Skeletal muscle satellite cell (primary cell): ENCODE measurements around the gene MAML2.

Experiments used
- H3K27me3 ChIP-seq: 2 replicates; pipeline ENCODE4 v1.7.0; 2013; ENCODE audit warnings: low read length; ENCODE audit not compliant: control insufficient read depth, insufficient read depth
- H3K36me3 ChIP-seq: 2 replicates; pipeline ENCODE4 v1.7.0; 2013; ENCODE audit warnings: mild to moderate bottlenecking, control low read depth, low read length; ENCODE audit not compliant: insufficient read depth
- H3K4me1 ChIP-seq: 2 replicates; pipeline ENCODE4 v1.7.0; 2013; ENCODE audit warnings: low read length; ENCODE audit not compliant: control insufficient read depth, insufficient read depth
- H3K4me2 ChIP-seq: 2 replicates; pipeline ENCODE4 v1.7.0; 2013; ENCODE audit warnings: mild to moderate bottlenecking, low read length
- H3K4me3 ChIP-seq: 2 replicates; pipeline ENCODE4 v1.7.0; 2013; ENCODE audit warnings: low read length
- H3K9ac ChIP-seq: 2 replicates; pipeline ENCODE4 v1.7.0; 2013; ENCODE audit warnings: mild to moderate bottlenecking, low read depth, low read length, moderate library complexity
- H3K9me3 ChIP-seq: replicated peaks from 2 replicates; pipeline ENCODE4 v1.7.0; 2013; ENCODE audit warnings: mild to moderate bottlenecking, control low read depth, low read length

Gene MAML2

GRCh38 chr11:96365493-96365892 lies 22.5 kb upstream of the MAML2 start:
- H3K9ac ChIP-seq, result no peak overlapping the region
- H3K27me3 ChIP-seq, result no peaks in the 10 kb centered on the region
- H3K4me2 ChIP-seq, result no peak overlapping the region
- no peaks in the 10 kb centered on the region for H3K4me1 ChIP-seq
- no peaks in the 10 kb centered on the region for H3K9me3 ChIP-seq
- H3K36me3 ChIP-seq, result peaks cover 31% of the 10 kb centered on the region
- H3K4me3 ChIP-seq, result no peak overlapping the region

GRCh38 chr11:96361778-96362177 lies 18.8 kb upstream of the MAML2 start:
- no peaks in the 10 kb centered on the region for H3K9me3 ChIP-seq
- no peak overlapping the region for H3K4me2 ChIP-seq
- H3K27me3 ChIP-seq, result no peaks in the 10 kb centered on the region
- peaks cover 22% of the 10 kb centered on the region for H3K36me3 ChIP-seq
- no peak overlapping the region for H3K4me3 ChIP-seq
- H3K9ac ChIP-seq, result no peak overlapping the region
- H3K4me1 ChIP-seq, result no peaks in the 10 kb centered on the region

GRCh38 chr11:96358321-96358720 lies 15.3 kb upstream of the MAML2 start:
- Histone ChIP-seq H3K4me3 (no peak overlapping the region), H3K9me3 (no peaks in the 10 kb centered on the region), H3K4me2 (no peak overlapping the region), H3K36me3 (peaks cover 34% of the 10 kb centered on the region), H3K9ac (no peak overlapping the region), H3K4me1 (no peaks in the 10 kb centered on the region), H3K27me3 (no peaks in the 10 kb centered on the region)

DNA sequence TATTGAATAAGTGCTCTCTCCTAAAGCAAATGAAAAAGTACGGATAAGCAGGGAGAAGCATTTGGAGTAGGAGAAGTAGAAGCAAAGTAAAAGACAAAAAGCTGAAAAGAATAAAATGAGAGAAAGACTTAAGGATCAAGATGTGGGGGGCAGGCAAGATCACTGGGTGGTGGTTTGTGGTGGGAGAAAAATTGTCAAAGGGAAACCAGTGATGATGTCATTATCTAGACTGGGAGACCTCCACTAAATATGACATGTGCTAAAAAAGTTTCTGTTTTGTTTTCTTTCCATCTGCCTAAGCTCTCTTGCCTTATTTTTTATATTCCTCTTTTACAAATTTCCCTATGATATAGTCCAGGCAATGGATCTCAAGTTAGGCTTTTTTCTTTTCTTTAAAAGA lies 14.8 kb upstream of the MAML2 start:
- no peak overlapping the region for H3K9ac ChIP-seq
- peaks cover 35% of the 10 kb centered on the region for H3K36me3 ChIP-seq
- H3K4me1 ChIP-seq, result no peaks in the 10 kb centered on the region
- no peak overlapping the region for H3K4me2 ChIP-seq
- H3K27me3 ChIP-seq, result no peaks in the 10 kb centered on the region
- H3K9me3 ChIP-seq, result no peaks in the 10 kb centered on the region
- no peak overlapping the region for H3K4me3 ChIP-seq

DNA sequence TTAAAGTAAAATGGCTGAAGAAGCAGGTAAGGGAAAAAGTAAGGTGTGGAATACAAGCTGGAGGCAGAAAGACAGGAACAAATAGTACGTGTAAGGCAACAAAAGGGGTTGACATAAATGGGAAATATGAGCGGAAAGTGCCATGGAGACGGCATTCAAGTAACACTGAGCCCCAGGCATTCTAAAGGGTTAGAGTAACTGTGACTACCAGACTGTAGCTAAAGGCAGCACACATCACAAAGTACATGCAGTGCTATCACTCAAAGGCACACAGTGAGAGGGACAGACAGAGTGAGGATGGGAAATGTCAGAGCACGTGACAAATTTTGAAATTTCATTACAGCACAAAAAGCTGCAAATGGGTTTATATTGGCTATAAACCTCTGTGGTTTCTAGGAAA lies 13.9 kb upstream of the MAML2 start:
- H3K4me2 ChIP-seq, result no peak overlapping the region
- no peaks in the 10 kb centered on the region for H3K9me3 ChIP-seq
- no peak overlapping the region for H3K9ac ChIP-seq
- no peak overlapping the region for H3K4me3 ChIP-seq
- H3K4me1 ChIP-seq, result no peaks in the 10 kb centered on the region
- H3K36me3 ChIP-seq, result peaks cover 41% of the 10 kb centered on the region
- H3K27me3 ChIP-seq, result no peaks in the 10 kb centered on the region

DNA sequence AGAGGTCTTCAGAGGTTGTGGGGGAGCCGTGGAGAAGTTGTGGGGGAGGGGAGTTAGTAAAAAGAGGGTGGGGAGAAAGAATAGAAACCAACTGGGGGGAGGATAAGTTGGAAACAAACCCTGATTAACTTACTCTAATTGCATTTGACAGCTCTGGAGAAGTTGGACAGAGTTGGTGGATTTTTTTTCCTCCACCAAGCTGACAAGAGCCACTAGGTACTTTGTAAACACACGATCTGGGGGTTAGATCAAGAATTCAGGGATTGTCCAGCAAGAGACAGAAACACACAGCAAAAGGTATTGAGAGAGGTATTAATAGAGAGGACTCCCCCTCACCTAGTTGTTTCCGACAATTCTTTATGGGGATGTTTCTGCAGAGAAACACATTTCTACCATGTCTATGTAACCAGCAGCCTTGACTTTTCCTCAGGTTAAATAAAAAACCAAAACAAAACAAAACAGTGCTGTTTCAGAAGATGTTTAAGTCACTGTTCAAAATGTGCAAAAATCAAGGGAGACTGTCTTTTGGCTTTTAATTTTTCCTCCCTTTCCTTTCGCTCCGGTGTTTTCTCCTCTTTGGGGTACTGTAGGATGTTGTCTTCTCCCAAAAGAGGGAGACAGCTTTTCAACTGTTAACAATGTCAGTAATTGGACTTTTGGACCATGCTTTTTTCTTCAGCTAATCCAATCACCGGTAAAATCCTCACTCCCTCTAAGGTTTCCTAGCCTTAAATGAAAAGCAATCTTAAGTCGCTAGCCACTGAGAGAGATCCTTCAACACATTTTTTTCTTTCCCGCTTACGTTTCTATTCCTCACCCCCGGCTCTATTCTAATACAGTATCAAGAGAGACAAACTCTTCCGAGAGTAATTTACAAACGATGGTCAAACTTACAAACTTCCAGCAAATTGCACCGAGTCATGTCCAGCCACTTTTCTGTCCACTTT lies 708 bp downstream of the MAML2 start:
- H3K36me3 ChIP-seq, result peaks cover 9% of the 10 kb centered on the region
- H3K4me1 ChIP-seq, result peaks cover 44% of the 10 kb centered on the region
- H3K9me3 ChIP-seq, result no peaks in the 10 kb centered on the region
- peak overlapping the region; percentile 88 for H3K4me3 ChIP-seq
- H3K27me3 ChIP-seq, result no peaks in the 10 kb centered on the region
- H3K4me2 ChIP-seq, result peak overlapping the region; percentile 80
- H3K9ac ChIP-seq, result peak overlapping the region; percentile 96

DNA sequence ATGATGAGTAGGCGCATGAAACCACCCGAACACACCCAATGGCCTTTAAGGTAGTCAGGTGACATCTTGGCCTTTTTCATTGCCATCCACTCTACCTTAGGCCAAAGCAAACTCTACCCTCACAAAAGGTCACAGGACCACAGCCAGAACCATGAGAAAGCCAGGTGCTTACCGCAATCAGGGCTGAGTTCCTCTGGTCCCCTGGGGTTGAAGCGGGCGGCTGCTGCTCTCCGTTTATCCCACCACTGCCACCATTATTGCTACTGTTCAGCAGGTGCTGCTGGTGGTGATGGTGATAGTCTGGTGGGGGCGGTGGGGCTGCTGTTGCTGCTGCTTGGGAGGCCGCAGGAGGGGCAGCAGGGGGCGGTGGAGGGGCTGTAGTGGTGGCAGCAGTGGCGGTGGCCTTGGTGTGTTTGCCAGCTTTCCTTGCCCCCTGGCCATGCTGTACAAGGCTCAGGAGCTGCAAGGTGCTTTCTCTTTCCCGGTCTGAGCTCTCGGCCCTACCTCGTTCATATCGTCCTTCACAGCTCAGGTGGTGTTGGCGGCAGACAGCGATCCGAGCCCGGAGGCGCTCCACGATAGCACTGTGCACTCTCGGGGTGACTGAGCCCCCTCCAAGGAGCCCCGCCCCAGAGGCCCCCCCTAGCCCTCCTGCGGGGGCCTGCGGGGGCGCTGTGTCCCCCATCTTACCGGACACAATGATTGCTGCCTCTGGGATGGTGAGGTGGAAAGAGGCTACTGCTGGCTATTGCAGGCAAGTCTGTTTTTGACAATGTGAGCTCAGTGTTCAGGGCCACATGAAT lies 1.6 kb downstream of the MAML2 start:
- H3K27me3 ChIP-seq, result no peaks in the 10 kb centered on the region
- H3K36me3 ChIP-seq, result peaks cover 9% of the 10 kb centered on the region
- H3K4me3 ChIP-seq, result peak overlapping the region; percentile 88
- H3K9me3 ChIP-seq, result no peaks in the 10 kb centered on the region
- H3K9ac ChIP-seq, result peak overlapping the region; percentile 96
- peak overlapping the region; percentile 80 for H3K4me2 ChIP-seq
- peaks cover 44% of the 10 kb centered on the region for H3K4me1 ChIP-seq

DNA sequence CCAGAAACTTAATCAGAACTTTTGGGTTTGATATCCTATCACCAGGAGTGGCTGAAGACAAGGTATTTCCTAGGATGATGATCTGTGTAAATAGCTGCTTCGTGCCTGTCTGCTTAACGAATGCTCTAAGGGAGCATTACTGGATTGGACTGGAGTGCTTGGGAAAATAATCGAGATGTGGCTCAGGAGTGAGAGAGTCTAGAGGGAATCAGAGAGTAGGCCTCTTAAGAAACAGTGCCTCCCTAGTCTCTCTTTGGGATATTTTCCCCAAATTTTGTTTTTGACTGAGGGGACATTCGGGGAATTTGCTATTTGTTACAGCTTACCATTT lies 2.5 kb downstream of the MAML2 start:
- Histone ChIP-seq H3K4me3 (peak overlapping the region; percentile 88), H3K27me3 (no peaks in the 10 kb centered on the region), H3K4me2 (peak overlapping the region; percentile 80), H3K4me1 (peaks cover 44% of the 10 kb centered on the region), H3K36me3 (peaks cover 14% of the 10 kb centered on the region), H3K9ac (peak overlapping the region; percentile 32), H3K9me3 (no peaks in the 10 kb centered on the region)

- peaks cover 44% of the 10 kb centered on the region for H3K4me1 ChIP-seq
- H3K36me3 ChIP-seq, result peaks cover 20% of the 10 kb centered on the region
- peak overlapping the region; percentile 32 for H3K9ac ChIP-seq
- peak overlapping the region; percentile 88 for H3K4me3 ChIP-seq
- peak overlapping the region; percentile 80 for H3K4me2 ChIP-seq
- H3K27me3 ChIP-seq, result no peaks in the 10 kb centered on the region
- no peaks in the 10 kb centered on the region for H3K9me3 ChIP-seq
Measured at GRCh38 chr11:96339706-96340554, 3.1 kb downstream of the MAML2 start.

DNA sequence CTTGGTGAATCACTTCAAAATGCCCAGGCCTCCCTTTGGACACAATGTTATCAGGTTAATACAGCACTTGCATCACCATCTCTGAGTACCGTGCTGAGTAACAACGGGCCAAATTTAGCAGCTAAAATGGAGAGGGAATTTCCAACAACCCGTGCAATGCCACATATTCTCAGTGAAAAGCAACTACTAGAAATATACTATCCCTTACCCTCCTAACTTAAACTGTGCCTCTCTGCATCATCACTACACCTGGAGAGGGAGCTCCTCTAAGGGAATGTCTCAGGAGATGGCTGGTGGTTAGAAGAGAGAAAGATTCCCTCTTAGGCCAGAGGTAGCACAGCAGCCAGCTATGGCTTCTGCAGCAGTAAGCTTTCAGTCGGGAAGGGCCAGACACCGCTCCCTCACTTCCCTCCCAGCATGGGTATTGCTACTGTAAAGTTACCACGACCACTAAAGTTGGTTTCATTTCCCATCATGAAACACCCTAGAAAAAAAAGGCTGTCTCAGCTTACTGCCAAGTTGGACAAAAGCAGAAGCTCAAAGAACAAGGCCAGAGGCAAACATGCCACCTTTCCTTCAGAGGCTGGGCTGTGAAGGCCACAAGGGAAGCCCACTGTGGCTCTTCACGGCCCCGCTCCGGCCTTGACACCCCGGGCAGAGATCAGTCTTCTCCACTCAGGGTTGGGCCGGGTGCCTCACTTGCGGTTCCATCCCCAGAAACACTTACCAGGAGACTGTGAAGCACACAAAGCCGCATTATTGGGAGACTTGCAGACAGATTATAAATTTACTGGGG lies 3.9 kb downstream of the MAML2 start:
- Histone ChIP-seq H3K4me1 (peaks cover 47% of the 10 kb centered on the region), H3K9me3 (no peaks in the 10 kb centered on the region), H3K27me3 (no peaks in the 10 kb centered on the region), H3K9ac (peak overlapping the region; percentile 32), H3K36me3 (peaks cover 28% of the 10 kb centered on the region), H3K4me2 (peak overlapping the region; percentile 80), H3K4me3 (peak overlapping the region; percentile 88)
